ENCODE data around the gene CDH1. TPM values are rescaled to one million over a fixed set of nuclear protein-coding genes. Genes with fewer than 3 reads are reported as not detected.
"Not testable (repeated sequence)": the region's sequence is repeated elsewhere in the genome, so short reads cannot be mapped to it uniquely, and the experiment has no call there.

The CDH1 gene
- total RNA-seq, 4 donors from 2014 or later, result 156 to 243 (median 188) TPM

GRCh38 chr16:68785715-68786114 lies 48.6 kb downstream of the CDH1 start:
- intact Hi-C loops (cut with DNase I; ENCODE audit: low total_unique reads), result loop anchor here (5.0 kb wide), 1 partner anchor 308 kb away; no protein-coding TSS in a partner anchor
- DNase-seq (ENCODE audit: low spot score in 2 of 2), result no peak
- TF ChIP-seq CTCF (IDR thresholded peaks at IDR 0.05), result no peak
- no peak for TF ChIP-seq POLR2A (IDR thresholded peaks at IDR 0.05)
- 85 to 90% methylated on average over 3 of the region's 3 CpGs for WGBS, 2 donors
- H3K4me3 ChIP-seq (ENCODE audit: low read depth, poor library complexity, severe bottlenecking), result no peak overlapping the region

GRCh38 chr16:68786685-68787418 lies 49.8 kb downstream of the CDH1 start:
- TF ChIP-seq CTCF (IDR thresholded peaks at IDR 0.05), result no peak
- TF ChIP-seq POLR2A (IDR thresholded peaks at IDR 0.05), result no peak
- H3K4me3 ChIP-seq (ENCODE audit: low read depth, poor library complexity, severe bottlenecking), result no peak overlapping the region
- 42 to 59% methylated on average over 7 of the region's 7 CpGs for WGBS, 2 donors
- intact Hi-C loops (cut with DNase I; ENCODE audit: low total_unique reads), result loop anchor here (5.0 kb wide), 1 partner anchor 310 kb away; no protein-coding TSS in a partner anchor
- DNase-seq (ENCODE audit: low spot score in 2 of 2), result peak in 1 of 2 donors; percentile 41

- intact Hi-C loops (cut with DNase I; ENCODE audit: low total_unique reads), result loop anchor here (5.0 kb wide), 1 partner anchor 310 kb away; no protein-coding TSS in a partner anchor
Measured at GRCh38 chr16:68787419-68787807, 50.3 kb downstream of the CDH1 start.

GRCh38 chr16:68790130-68790761 lies 53.2 kb downstream of the CDH1 start:
- intact Hi-C loops (cut with DNase I; ENCODE audit: low total_unique reads), result loop anchor here (10.0 kb wide), 1 partner anchor 85 kb away; no protein-coding TSS in a partner anchor
- TF ChIP-seq CTCF (IDR thresholded peaks at IDR 0.05) (no peak), POLR2A (IDR thresholded peaks at IDR 0.05) (no peak)
- 59 to 72% methylated on average over 9 of the region's 9 CpGs for WGBS, 2 donors
- DNase-seq (ENCODE audit: low spot score in 2 of 2), result no peak
- H3K4me3 ChIP-seq (ENCODE audit: low read depth, poor library complexity, severe bottlenecking), result no peak overlapping the region

More at GRCh38 chr16:68787419-68787807, 50.3 kb downstream of the CDH1 start:
- not testable (repeated sequence) for DNase-seq (ENCODE audit: low spot score in 2 of 2); H3K4me3 ChIP-seq (ENCODE audit: low read depth, poor library complexity, severe bottlenecking)
- 78 to 79% methylated on average over 1 of the region's 1 CpG for WGBS, 2 donors

GRCh38 chr16:68790944-68791343 lies 53.9 kb downstream of the CDH1 start:
- intact Hi-C loops (cut with DNase I; ENCODE audit: low total_unique reads), result loop anchor here (10.0 kb wide), 1 partner anchor 86 kb away; no protein-coding TSS in a partner anchor
- WGBS, 2 donors, result 76 to 79% methylated on average over 4 of the region's 4 CpGs
- TF ChIP-seq CTCF (IDR thresholded peaks at IDR 0.05) (no peak), POLR2A (IDR thresholded peaks at IDR 0.05) (no peak)

More at GRCh38 chr16:68790944-68791343, 53.9 kb downstream of the CDH1 start:
- H3K4me3 ChIP-seq (ENCODE audit: low read depth, poor library complexity, severe bottlenecking), result no peak overlapping the region
- no peak for DNase-seq (ENCODE audit: low spot score in 2 of 2)
